ENCODE results near the gene NCKIPSD.

GRCh38 chr3:48674505-48674904, 11.2 kb downstream of the NCKIPSD start:
- TF ChIP-seq POLR2AphosphoS5 (IDR thresholded peaks at IDR 0.05): no peak
- no peak for TF ChIP-seq POLR2A (IDR thresholded peaks at IDR 0.05)
- TF ChIP-seq, protein P1, sequence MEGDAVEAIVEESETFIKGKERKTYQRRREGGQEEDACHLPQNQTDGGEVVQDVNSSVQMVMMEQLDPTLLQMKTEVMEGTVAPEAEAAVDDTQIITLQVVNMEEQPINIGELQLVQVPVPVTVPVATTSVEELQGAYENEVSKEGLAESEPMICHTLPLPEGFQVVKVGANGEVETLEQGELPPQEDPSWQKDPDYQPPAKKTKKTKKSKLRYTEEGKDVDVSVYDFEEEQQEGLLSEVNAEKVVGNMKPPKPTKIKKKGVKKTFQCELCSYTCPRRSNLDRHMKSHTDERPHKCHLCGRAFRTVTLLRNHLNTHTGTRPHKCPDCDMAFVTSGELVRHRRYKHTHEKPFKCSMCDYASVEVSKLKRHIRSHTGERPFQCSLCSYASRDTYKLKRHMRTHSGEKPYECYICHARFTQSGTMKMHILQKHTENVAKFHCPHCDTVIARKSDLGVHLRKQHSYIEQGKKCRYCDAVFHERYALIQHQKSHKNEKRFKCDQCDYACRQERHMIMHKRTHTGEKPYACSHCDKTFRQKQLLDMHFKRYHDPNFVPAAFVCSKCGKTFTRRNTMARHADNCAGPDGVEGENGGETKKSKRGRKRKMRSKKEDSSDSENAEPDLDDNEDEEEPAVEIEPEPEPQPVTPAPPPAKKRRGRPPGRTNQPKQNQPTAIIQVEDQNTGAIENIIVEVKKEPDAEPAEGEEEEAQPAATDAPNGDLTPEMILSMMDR (IDR thresholded peaks at IDR 0.05): no peak

Data from suprapubic skin (tissue), 4 donors.